ENCODE measurements around the gene RNF207.
A peak's percentile ranks its signal among the peaks of the same experiment; 100 is the strongest.

Gene RNF207

GRCh38 chr1:6237093-6237492 lies 31.2 kb downstream of the RNF207 start:
- DNase-seq = no peak

- no peak for DNase-seq
Observed at GRCh38 chr1:6239213-6239752, 33.4 kb downstream of the RNF207 start.

- DNase-seq = no peak
Observed at GRCh38 chr1:6239950-6240768, 34.2 kb downstream of the RNF207 start.

- DNase-seq = no peak
Observed at GRCh38 chr1:6241107-6241886, 35.4 kb downstream of the RNF207 start.

- no peak for DNase-seq
Observed at GRCh38 chr1:6241887-6242740, 36.2 kb downstream of the RNF207 start.

GRCh38 chr1:6243053-6243834 lies 37.3 kb downstream of the RNF207 start:
- no peak for DNase-seq

- DNase-seq = no peak
Observed at GRCh38 chr1:6243993-6244392, 38.1 kb downstream of the RNF207 start, which contains the start of gene HES3. Gene HES3, plus strand, starts transcription at chr1:6244179. Its CDS starts 187 bp downstream, at chr1:6244366.

- DNase-seq = no peak
Observed at GRCh38 chr1:6244401-6245049, 38.6 kb downstream of the RNF207 start.

GRCh38 chr1:6245086-6245868 lies 39.4 kb downstream of the RNF207 start:
- DNase-seq = peak; percentile 64 to 67

- peak in 1 of 2 experiments; percentile 17 for DNase-seq
Observed at GRCh38 chr1:6245869-6246496, 40.1 kb downstream of the RNF207 start.

GRCh38 chr1:6246497-6247467 lies 40.9 kb downstream of the RNF207 start:
- peak; percentile 72 to 73 for DNase-seq

GRCh38 chr1:6247651-6248050 lies 41.7 kb downstream of the RNF207 start:
- no peak for DNase-seq

GRCh38 chr1:6248161-6248776 lies 42.4 kb downstream of the RNF207 start:
- no peak for DNase-seq

- DNase-seq = no peak
Observed at GRCh38 chr1:6248932-6249738, 43.2 kb downstream of the RNF207 start.

- no peak for DNase-seq
Observed at GRCh38 chr1:6249739-6250689, 44.1 kb downstream of the RNF207 start.

GRCh38 chr1:6251233-6251632 lies 45.3 kb downstream of the RNF207 start:
- DNase-seq = no peak

Data from activated CD4-positive, alpha-beta T cell treated with anti-CD3 and anti-CD28 coated beads, Interleukin-2, amount 50 U/mL, for 4 hours (primary cell).